Measurements from ENCODE around the gene HLF. TPM values are rescaled to one million over a fixed set of nuclear protein-coding genes. Genes with fewer than 3 reads are reported as not detected.
"Not testable (repeated sequence)": the region's sequence is repeated elsewhere in the genome, so short reads cannot be mapped to it uniquely, and the experiment has no call there.

HLF gene
- polyA plus RNA-seq, 3 donors = 3.0 to 5.3 (median 3.9) TPM

GRCh38 chr17:55319933-55320593 lies 55.3 kb downstream of the HLF start:
- no peak for DNase-seq (ENCODE audit: extremely low read depth in 1 of 11, low read depth in 9 of 11, low spot score in 4 of 11)

- no peak for DNase-seq (ENCODE audit: extremely low read depth in 1 of 11, low read depth in 9 of 11, low spot score in 4 of 11)
Measured at GRCh38 chr17:55320594-55321426, 56.0 kb downstream of the HLF start.

- DNase-seq (ENCODE audit: extremely low read depth in 1 of 11, low read depth in 9 of 11, low spot score in 4 of 11) = no peak
Measured at GRCh38 chr17:55321427-55322060, 56.8 kb downstream of the HLF start.

GRCh38 chr17:55322453-55322985 lies 57.8 kb downstream of the HLF start:
- no peak for DNase-seq (ENCODE audit: extremely low read depth in 1 of 11, low read depth in 9 of 11, low spot score in 4 of 11)

GRCh38 chr17:55323518-55324295 lies 58.9 kb downstream of the HLF start:
- DNase-seq (ENCODE audit: extremely low read depth in 1 of 11, low read depth in 9 of 11, low spot score in 4 of 11) = no peak

GRCh38 chr17:55324296-55324978 lies 59.7 kb downstream of the HLF start:
- no peak for DNase-seq (ENCODE audit: extremely low read depth in 1 of 11, low read depth in 9 of 11, low spot score in 4 of 11)

GRCh38 chr17:55325406-55325805 lies 60.6 kb downstream of the HLF start:
- DNase-seq (ENCODE audit: extremely low read depth in 1 of 11, low read depth in 9 of 11, low spot score in 4 of 11) = peak in 9 of 11 donors; percentile 17 to 60 (median 34)

GRCh38 chr17:55326030-55326429 lies 61.3 kb downstream of the HLF start:
- DNase-seq (ENCODE audit: extremely low read depth in 1 of 11, low read depth in 9 of 11, low spot score in 4 of 11) = no peak

GRCh38 chr17:55327225-55328088 lies 62.7 kb downstream of the HLF start:
- no peak for DNase-seq (ENCODE audit: extremely low read depth in 1 of 11, low read depth in 9 of 11, low spot score in 4 of 11)

- DNase-seq (ENCODE audit: extremely low read depth in 1 of 11, low read depth in 9 of 11, low spot score in 4 of 11) = not testable (repeated sequence)
Measured at GRCh38 chr17:55328514-55328913, 63.8 kb downstream of the HLF start.

- no peak for DNase-seq (ENCODE audit: extremely low read depth in 1 of 11, low read depth in 9 of 11, low spot score in 4 of 11)
Measured at GRCh38 chr17:55330344-55330933, 65.7 kb downstream of the HLF start.

- no peak for DNase-seq (ENCODE audit: extremely low read depth in 1 of 11, low read depth in 9 of 11, low spot score in 4 of 11)
Measured at GRCh38 chr17:55332296-55333041, 67.7 kb downstream of the HLF start.

GRCh38 chr17:55334285-55334684 lies 69.5 kb downstream of the HLF start:
- DNase-seq (ENCODE audit: extremely low read depth in 1 of 11, low read depth in 9 of 11, low spot score in 4 of 11) = no peak

GRCh38 chr17:55334881-55335540 lies 70.3 kb downstream of the HLF start:
- DNase-seq (ENCODE audit: extremely low read depth in 1 of 11, low read depth in 9 of 11, low spot score in 4 of 11) = no peak

GRCh38 chr17:55335625-55336024 lies 70.9 kb downstream of the HLF start:
- no peak for DNase-seq (ENCODE audit: extremely low read depth in 1 of 11, low read depth in 9 of 11, low spot score in 4 of 11)

- no peak for DNase-seq (ENCODE audit: extremely low read depth in 1 of 11, low read depth in 9 of 11, low spot score in 4 of 11)
Measured at GRCh38 chr17:55336426-55336825, 71.7 kb downstream of the HLF start.

All from renal cortex interstitium (tissue), 11 donors.